ENCODE measurements around the gene ZNF793. TPM values are rescaled to one million over a fixed set of nuclear protein-coding genes. Genes with fewer than 3 reads are reported as not detected.

The ZNF793 gene
- total and polyA plus RNA-seq, 7 donors = 1.2 to 6.1 (median 3.0) TPM

- Histone ChIP-seq H3K27ac (no peak overlapping the region), H3K27me3 (no peaks in the 10 kb centered on the region), H3K4me3 (no peak overlapping the region), H3K36me3 (no peaks in the 10 kb centered on the region), H3K9me3 (peaks cover 12 to 43% (median 20%) of the 10 kb centered on the region in 4 donors), H3K4me1 (no peaks in the 10 kb centered on the region)
- no peak for TF ChIP-seq POLR2A (IDR thresholded peaks at IDR 0.05)
- TF ChIP-seq CTCF (IDR thresholded peaks at IDR 0.05) = no peak
- TF ChIP-seq EP300 (IDR thresholded peaks at IDR 0.05) = no peak
- no peak for TF ChIP-seq POLR2AphosphoS5 (IDR thresholded peaks at IDR 0.05)
- 74 to 76% methylated on average over 3 of the region's 3 CpGs for WGBS, 2 donors
- intact Hi-C loops (cut with DNase I) = no loop called here
- no peak for DNase-seq
These were observed 14.5 kb upstream of the ZNF793 start for GRCh38 chr19:37492213-37492612.

- peak overlapping the region; percentile 88 to 95 (median 92) for H3K27ac ChIP-seq
- WGBS, 2 donors = 4 to 5% methylated on average over 12 of the region's 12 CpGs
- intact Hi-C loops (cut with DNase I) = loop anchor here (1.0 to 10.0 kb wide), 4 partner anchors 37 to 291 kb away; partner anchors contain the start of genes ZFP30, ZNF383, ZNF540 and ZNF570
- TF ChIP-seq POLR2A (IDR thresholded peaks at IDR 0.05) = no peak
- TF ChIP-seq POLR2AphosphoS5 (IDR thresholded peaks at IDR 0.05) = no peak
- TF ChIP-seq CTCF (IDR thresholded peaks at IDR 0.05) = no peak
- TF ChIP-seq EP300 (IDR thresholded peaks at IDR 0.05) = no peak
- H3K9me3 ChIP-seq = peaks cover 0 to 3% (median 0%) of the 10 kb centered on the region in 4 donors
- H3K4me1 ChIP-seq = peaks cover 0 to 15% (median 9%) of the 10 kb centered on the region in 4 donors
- peaks cover 0 to 22% (median 0%) of the 10 kb centered on the region in 4 donors for H3K36me3 ChIP-seq
- H3K4me3 ChIP-seq = peak overlapping the region; percentile 61 to 71 (median 67)
- DNase-seq = no peak
- no peaks in the 10 kb centered on the region for H3K27me3 ChIP-seq
These were observed 767 bp upstream of the ZNF793 start for GRCh38 chr19:37505958-37506386.

- intact Hi-C loops (cut with DNase I) = loop anchor here (5.0 to 10.0 kb wide), 3 partner anchors 85 to 292 kb away; partner anchors contain the start of genes ZFP30, ZNF383, ZNF540 and ZNF571
- no peak for TF ChIP-seq POLR2A (IDR thresholded peaks at IDR 0.05)
- no peak for TF ChIP-seq CTCF (IDR thresholded peaks at IDR 0.05)
- Histone ChIP-seq H3K36me3 (peaks cover 0 to 34% (median 2%) of the 10 kb centered on the region in 4 donors), H3K9me3 (peaks cover 0 to 3% (median 0%) of the 10 kb centered on the region in 4 donors), H3K4me3 (peak overlapping the region; percentile 61 to 71 (median 67)), H3K27me3 (no peaks in the 10 kb centered on the region), H3K27ac (peak overlapping the region; percentile 88 to 95 (median 92)), H3K4me1 (peaks cover 0 to 15% (median 9%) of the 10 kb centered on the region in 4 donors)
- 4% methylated on average over 9 of the region's 9 CpGs for WGBS, 2 donors
- DNase-seq = no peak
These were observed 377 bp downstream of the ZNF793 start for GRCh38 chr19:37507167-37507464.

- Histone ChIP-seq H3K4me1 (peaks cover 0 to 9% (median 3%) of the 10 kb centered on the region in 4 donors), H3K36me3 (peaks cover 0 to 60% (median 8%) of the 10 kb centered on the region in 4 donors), H3K9me3 (peaks cover 0 to 3% (median 0%) of the 10 kb centered on the region in 4 donors), H3K27me3 (no peaks in the 10 kb centered on the region), H3K27ac (no peak overlapping the region), H3K4me3 (no peak overlapping the region)
- 94 to 99% methylated on average over 3 of the region's 3 CpGs for WGBS, 2 donors
- no peak for DNase-seq
- intact Hi-C loops (cut with DNase I) = no loop called here
- no peak for TF ChIP-seq POLR2AphosphoS5 (IDR thresholded peaks at IDR 0.05)
- no peak for TF ChIP-seq POLR2A (IDR thresholded peaks at IDR 0.05)
- TF ChIP-seq EP300 (IDR thresholded peaks at IDR 0.05) = no peak
- TF ChIP-seq CTCF (IDR thresholded peaks at IDR 0.05) = no peak
These were observed 4.4 kb downstream of the ZNF793 start for GRCh38 chr19:37511186-37511585.

- TF ChIP-seq EP300 (IDR thresholded peaks at IDR 0.05) (no peak), POLR2AphosphoS5 (IDR thresholded peaks at IDR 0.05) (no peak)
- DNase-seq = no peak
- WGBS, 2 donors = 97 to 99% methylated on average over 3 of the region's 3 CpGs
- Histone ChIP-seq H3K27ac (no peak overlapping the region), H3K27me3 (no peaks in the 10 kb centered on the region), H3K9me3 (peaks cover 0 to 5% (median 2%) of the 10 kb centered on the region in 4 donors), H3K36me3 (peaks cover 0 to 65% (median 8%) of the 10 kb centered on the region in 4 donors), H3K4me3 (no peak overlapping the region), H3K4me1 (peaks cover 0 to 9% (median 3%) of the 10 kb centered on the region in 4 donors)
- intact Hi-C loops (cut with DNase I) = no loop called here
These were observed 5.1 kb downstream of the ZNF793 start for GRCh38 chr19:37511821-37512220.

All from sigmoid colon (tissue), 7 donors.